HEK293 (cell line): ENCODE results near the gene NEO1.

Experiments
- GFI1B ChIP-seq: fragments of 450-650 bp; formaldehyde crosslinking; IDR thresholded peaks from 2 replicates; pipeline ENCODE4 v1.5.1; 2016; ENCODE audit warnings: missing biosample characterization, missing genetic modification characterization
- HOXA7 ChIP-seq: sonication (generic); formaldehyde crosslinking; IDR thresholded peaks from 2 replicates; pipeline ENCODE4 v1.8.1; 2022; ENCODE audit warnings: missing genetic modification reagents, borderline replicate concordance
- IKZF3 ChIP-seq: fragments of 450-650 bp; IDR thresholded peaks from 2 replicates; pipeline ENCODE4 v1.5.0; 2018; ENCODE audit warnings: missing biosample characterization, mild to moderate bottlenecking, missing genetic modification characterization, moderate library complexity
- KLF1 ChIP-seq: fragments of 450-650 bp; formaldehyde crosslinking; IDR thresholded peaks from 2 replicates; pipeline ENCODE4 v1.5.1; 2016; ENCODE audit warnings: missing biosample characterization, missing genetic modification characterization
- KLF9 ChIP-seq: fragments of 450-650 bp; formaldehyde crosslinking; IDR thresholded peaks from 2 replicates; pipeline ENCODE4 v1.5.1; 2016; ENCODE audit warnings: missing biosample characterization, missing genetic modification characterization, low read depth
- SALL2 ChIP-seq: fragments of 450-650 bp; formaldehyde crosslinking; IDR thresholded peaks from 2 replicates; pipeline ENCODE4 v1.5.0; 2017; ENCODE audit warnings: missing biosample characterization, mild to moderate bottlenecking, missing genetic modification characterization, borderline replicate concordance
- ZBTB20 ChIP-seq: fragments of 450-650 bp; formaldehyde crosslinking; IDR thresholded peaks from 2 replicates; pipeline ENCODE4 v1.5.1; 2016; ENCODE audit warnings: missing biosample characterization, missing genetic modification characterization
- ZBTB44 ChIP-seq: fragments of 450-650 bp; IDR thresholded peaks from 2 replicates; pipeline ENCODE4 v1.5.1; 2018; ENCODE audit warnings: missing biosample characterization, mild to moderate bottlenecking, missing genetic modification characterization
- ZEB2 ChIP-seq: fragments of 450-650 bp; formaldehyde crosslinking; IDR thresholded peaks from 2 replicates; pipeline ENCODE4 v1.5.1; 2016; ENCODE audit warnings: missing biosample characterization, missing genetic modification characterization
- ZFHX2 ChIP-seq: fragments of 450-650 bp; formaldehyde crosslinking; conservative IDR thresholded peaks from 2 replicates; pipeline ENCODE4 v1.5.1; 2016; ENCODE audit warnings: missing biosample characterization, missing genetic modification characterization
- ZFP37 ChIP-seq: fragments of 450-650 bp; formaldehyde crosslinking; IDR thresholded peaks from 2 replicates; pipeline ENCODE4 v1.5.1; 2016; ENCODE audit warnings: missing biosample characterization, missing genetic modification characterization
- ZNF121 ChIP-seq: fragments of 450-650 bp; formaldehyde crosslinking; IDR thresholded peaks from 2 replicates; pipeline ENCODE4 v1.5.1; 2016; ENCODE audit warnings: missing biosample characterization, missing genetic modification characterization
- ZNF133 ChIP-seq: fragments of 450-650 bp; formaldehyde crosslinking; IDR thresholded peaks from 2 replicates; pipeline ENCODE4 v1.5.1; 2016; ENCODE audit warnings: missing biosample characterization, missing genetic modification characterization
- ZNF155 ChIP-seq: fragments of 450-650 bp; formaldehyde crosslinking; IDR thresholded peaks from 2 replicates; pipeline ENCODE4 v1.5.1; 2016; ENCODE audit warnings: missing biosample characterization, missing genetic modification characterization
- ZNF174 ChIP-seq: fragments of 450-650 bp; formaldehyde crosslinking; IDR thresholded peaks from 2 replicates; pipeline ENCODE4 v1.5.0; 2017; ENCODE audit warnings: missing biosample characterization, mild to moderate bottlenecking, missing genetic modification characterization
- ZNF221 ChIP-seq: fragments of 450-650 bp; formaldehyde crosslinking; IDR thresholded peaks from 2 replicates; pipeline ENCODE4 v1.5.1; 2017; ENCODE audit warnings: missing biosample characterization, missing genetic modification characterization, borderline replicate concordance
- ZNF239 ChIP-seq: fragments of 450-650 bp; formaldehyde crosslinking; IDR thresholded peaks from 2 replicates; pipeline ENCODE4 v1.5.1; 2016; ENCODE audit warnings: missing biosample characterization, missing genetic modification characterization
- ZNF274 ChIP-seq, 2 experiments: fragments of 200-500 bp in 1 of 2; fragments of 450-650 bp in 1 of 2; sonication (Bioruptor generic) in 1 of 2; formaldehyde crosslinking in 1 of 2; IDR thresholded peaks; 2 replicates each; pipeline versions ENCODE4 v1.5.1 to v1.6.1; 2014 to 2016; ENCODE audit warnings: borderline replicate concordance in 1 of 2, inconsistent platforms in 1 of 2, low read length in 1 of 2, missing biosample characterization in 1 of 2, missing genetic modification characterization in 1 of 2
- ZNF362 ChIP-seq: fragments of 450-650 bp; formaldehyde crosslinking; IDR thresholded peaks from 2 replicates; pipeline ENCODE4 v1.5.1; 2016; ENCODE audit warnings: missing biosample characterization, missing genetic modification characterization
- ZNF501 ChIP-seq: fragments of 450-650 bp; formaldehyde crosslinking; IDR thresholded peaks from 2 replicates; pipeline ENCODE4 v1.5.1; 2016; ENCODE audit warnings: missing biosample characterization, missing genetic modification characterization
- ZNF561 ChIP-seq: fragments of 450-650 bp; IDR thresholded peaks from 2 replicates; pipeline ENCODE4 v1.5.1; 2018; ENCODE audit warnings: missing biosample characterization, missing genetic modification characterization, borderline replicate concordance
- ZNF596 ChIP-seq: fragments of 450-650 bp; IDR thresholded peaks from 2 replicates; pipeline ENCODE4 v1.5.0; 2018; ENCODE audit warnings: missing biosample characterization, mild to moderate bottlenecking, missing genetic modification characterization, moderate library complexity
- ZNF677 ChIP-seq: fragments of 450-650 bp; IDR thresholded peaks from 2 replicates; pipeline ENCODE4 v1.5.0; 2018; ENCODE audit warnings: missing biosample characterization, mild to moderate bottlenecking, missing genetic modification characterization, moderate library complexity
- ZNF777 ChIP-seq: fragments of 450-650 bp; formaldehyde crosslinking; IDR thresholded peaks from 2 replicates; pipeline ENCODE4 v1.5.1; 2017; ENCODE audit warnings: missing biosample characterization, missing genetic modification characterization, borderline replicate concordance
- ZNF791 ChIP-seq: fragments of 450-650 bp; formaldehyde crosslinking; IDR thresholded peaks from 2 replicates; pipeline ENCODE4 v1.5.1; 2016; ENCODE audit warnings: missing biosample characterization, missing genetic modification characterization
- ZNF792 ChIP-seq: fragments of 450-650 bp; formaldehyde crosslinking; IDR thresholded peaks from 2 replicates; pipeline ENCODE4 v1.5.1; 2016; ENCODE audit warnings: missing biosample characterization, missing genetic modification characterization
- ZNF837 ChIP-seq: fragments of 450-650 bp; formaldehyde crosslinking; IDR thresholded peaks from 2 replicates; pipeline ENCODE4 v1.5.1; 2016; ENCODE audit warnings: missing biosample characterization, missing genetic modification characterization
- ZSCAN30 ChIP-seq: fragments of 450-650 bp; IDR thresholded peaks from 2 replicates; pipeline ENCODE4 v1.5.1; 2018; ENCODE audit warnings: missing biosample characterization, mild to moderate bottlenecking, missing genetic modification characterization, moderate library complexity
- TF ChIP-seq, protein P1 (sequence below): fragments of 450-650 bp; formaldehyde crosslinking; conservative IDR thresholded peaks from 2 replicates; pipeline ENCODE4 v1.5.1; 2016; ENCODE audit warnings: low read depth, missing biosample characterization, missing genetic modification characterization
- TF ChIP-seq, protein P2 (sequence below): fragments of 450-650 bp; formaldehyde crosslinking; IDR thresholded peaks from 2 replicates; pipeline ENCODE4 v1.5.1; 2016; ENCODE audit warnings: missing biosample characterization, missing genetic modification characterization
- TF ChIP-seq, protein P3 (sequence below): fragments of 450-650 bp; formaldehyde crosslinking; IDR thresholded peaks from 2 replicates; pipeline ENCODE4 v1.5.1; 2016; ENCODE audit warnings: missing biosample characterization, missing genetic modification characterization
- TF ChIP-seq, protein P4 (sequence below): fragments of 450-650 bp; formaldehyde crosslinking; IDR thresholded peaks from 2 replicates; pipeline ENCODE4 v1.5.1; 2016; ENCODE audit warnings: missing biosample characterization, missing genetic modification characterization

NEO1 gene

DNA sequence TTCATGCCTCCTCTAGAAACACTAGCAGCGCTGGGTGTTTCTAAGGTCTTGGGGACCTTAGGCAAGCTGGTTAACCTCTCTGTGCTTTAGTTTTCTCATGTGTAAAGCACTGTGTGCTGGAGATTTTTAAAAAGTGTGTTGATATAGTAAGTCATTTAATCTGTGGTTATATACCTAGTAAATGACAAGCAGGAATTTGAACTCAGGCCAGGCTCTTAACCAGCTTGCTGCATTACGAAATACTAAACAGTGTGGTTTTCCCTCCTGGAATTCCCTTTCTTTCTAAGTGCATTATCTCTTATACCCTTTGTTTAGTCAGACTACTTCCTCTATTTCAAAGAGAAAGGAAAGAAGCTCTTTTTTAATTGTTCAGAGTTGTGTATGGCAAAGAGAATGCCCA, 26.5 kb downstream of the NEO1 start (continued):
- TF ChIP-seq, protein P1, sequence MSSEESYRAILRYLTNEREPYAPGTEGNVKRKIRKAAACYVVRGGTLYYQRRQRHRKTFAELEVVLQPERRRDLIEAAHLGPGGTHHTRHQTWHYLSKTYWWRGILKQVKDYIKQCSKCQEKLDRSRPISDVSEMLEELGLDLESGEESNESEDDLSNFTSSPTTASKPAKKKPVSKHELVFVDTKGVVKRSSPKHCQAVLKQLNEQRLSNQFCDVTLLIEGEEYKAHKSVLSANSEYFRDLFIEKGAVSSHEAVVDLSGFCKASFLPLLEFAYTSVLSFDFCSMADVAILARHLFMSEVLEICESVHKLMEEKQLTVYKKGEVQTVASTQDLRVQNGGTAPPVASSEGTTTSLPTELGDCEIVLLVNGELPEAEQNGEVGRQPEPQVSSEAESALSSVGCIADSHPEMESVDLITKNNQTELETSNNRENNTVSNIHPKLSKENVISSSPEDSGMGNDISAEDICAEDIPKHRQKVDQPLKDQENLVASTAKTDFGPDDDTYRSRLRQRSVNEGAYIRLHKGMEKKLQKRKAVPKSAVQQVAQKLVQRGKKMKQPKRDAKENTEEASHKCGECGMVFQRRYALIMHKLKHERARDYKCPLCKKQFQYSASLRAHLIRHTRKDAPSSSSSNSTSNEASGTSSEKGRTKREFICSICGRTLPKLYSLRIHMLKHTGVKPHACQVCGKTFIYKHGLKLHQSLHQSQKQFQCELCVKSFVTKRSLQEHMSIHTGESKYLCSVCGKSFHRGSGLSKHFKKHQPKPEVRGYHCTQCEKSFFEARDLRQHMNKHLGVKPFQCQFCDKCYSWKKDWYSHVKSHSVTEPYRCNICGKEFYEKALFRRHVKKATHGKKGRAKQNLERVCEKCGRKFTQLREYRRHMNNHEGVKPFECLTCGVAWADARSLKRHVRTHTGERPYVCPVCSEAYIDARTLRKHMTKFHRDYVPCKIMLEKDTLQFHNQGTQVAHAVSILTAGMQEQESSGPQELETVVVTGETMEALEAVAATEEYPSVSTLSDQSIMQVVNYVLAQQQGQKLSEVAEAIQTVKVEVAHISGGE (tag by site-specific recombination) = no peak
- TF ChIP-seq ZNF221 (no peak), ZNF677 (no peak), ZNF121 (tag by site-specific recombination) (no peak), ZNF274 (IDR thresholded peaks at IDR 0.05; ENCODE audit: low read length) (no peak), ZNF274 (tag by site-specific recombination; IDR thresholded peaks at IDR 0.05; ENCODE audit: borderline replicate concordance) (no peak), ZNF792 (tag by site-specific recombination) (no peak), ZFHX2 (tag by site-specific recombination) (no peak), ZNF239 (tag by site-specific recombination) (no peak), ZNF174 (tag by site-specific recombination) (no peak), ZSCAN30 (tag by site-specific recombination) (no peak), SALL2 (tag by site-specific recombination) (no peak), ZNF596 (tag by site-specific recombination) (no peak), ZNF561 (tag by site-specific recombination) (no peak), KLF9 (no peak), GFI1B (tag by site-specific recombination) (no peak), ZNF501 (tag by site-specific recombination) (no peak), ZNF362 (tag by site-specific recombination) (no peak), KLF1 (tag by site-specific recombination) (no peak), ZNF155 (tag by site-specific recombination) (no peak), ZNF791 (tag by site-specific recombination) (no peak), ZNF777 (tag by site-specific recombination) (no peak), ZBTB20 (tag by site-specific recombination) (no peak), ZEB2 (tag by site-specific recombination) (peak; percentile 29; the same call in 1 of the 2 replicates), IKZF3 (tag by site-specific recombination) (peak; percentile 69; the same call in 1 of the 2 replicates), ZNF133 (no peak), ZNF837 (tag by site-specific recombination) (no peak), HOXA7 (no peak), ZFP37 (tag by site-specific recombination) (no peak), ZBTB44 (tag by site-specific recombination) (0 out of 2 replicates have a peak, but pooled peaks have one; percentile 20)
- TF ChIP-seq, protein P2, sequence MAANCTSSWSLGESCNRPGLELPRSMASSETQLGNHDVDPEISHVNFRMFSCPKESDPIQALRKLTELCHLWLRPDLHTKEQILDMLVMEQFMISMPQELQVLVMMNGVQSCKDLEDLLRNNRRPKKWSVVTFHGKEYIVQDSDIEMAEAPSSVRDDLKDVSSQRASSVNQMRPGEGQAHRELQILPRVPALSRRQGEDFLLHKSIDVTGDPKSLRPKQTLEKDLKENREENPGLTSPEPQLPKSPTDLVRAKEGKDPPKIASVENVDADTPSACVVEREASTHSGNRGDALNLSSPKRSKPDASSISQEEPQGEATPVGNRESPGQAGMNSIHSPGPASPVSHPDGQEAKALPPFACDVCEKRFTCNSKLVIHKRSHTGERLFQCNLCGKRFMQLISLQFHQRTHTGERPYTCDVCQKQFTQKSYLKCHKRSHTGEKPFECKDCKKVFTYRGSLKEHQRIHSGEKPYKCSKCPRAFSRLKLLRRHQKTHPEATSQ (tag by site-specific recombination) = no peak
- TF ChIP-seq, protein P3, sequence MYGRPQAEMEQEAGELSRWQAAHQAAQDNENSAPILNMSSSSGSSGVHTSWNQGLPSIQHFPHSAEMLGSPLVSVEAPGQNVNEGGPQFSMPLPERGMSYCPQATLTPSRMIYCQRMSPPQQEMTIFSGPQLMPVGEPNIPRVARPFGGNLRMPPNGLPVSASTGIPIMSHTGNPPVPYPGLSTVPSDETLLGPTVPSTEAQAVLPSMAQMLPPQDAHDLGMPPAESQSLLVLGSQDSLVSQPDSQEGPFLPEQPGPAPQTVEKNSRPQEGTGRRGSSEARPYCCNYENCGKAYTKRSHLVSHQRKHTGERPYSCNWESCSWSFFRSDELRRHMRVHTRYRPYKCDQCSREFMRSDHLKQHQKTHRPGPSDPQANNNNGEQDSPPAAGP = no peak
- TF ChIP-seq, protein P4, sequence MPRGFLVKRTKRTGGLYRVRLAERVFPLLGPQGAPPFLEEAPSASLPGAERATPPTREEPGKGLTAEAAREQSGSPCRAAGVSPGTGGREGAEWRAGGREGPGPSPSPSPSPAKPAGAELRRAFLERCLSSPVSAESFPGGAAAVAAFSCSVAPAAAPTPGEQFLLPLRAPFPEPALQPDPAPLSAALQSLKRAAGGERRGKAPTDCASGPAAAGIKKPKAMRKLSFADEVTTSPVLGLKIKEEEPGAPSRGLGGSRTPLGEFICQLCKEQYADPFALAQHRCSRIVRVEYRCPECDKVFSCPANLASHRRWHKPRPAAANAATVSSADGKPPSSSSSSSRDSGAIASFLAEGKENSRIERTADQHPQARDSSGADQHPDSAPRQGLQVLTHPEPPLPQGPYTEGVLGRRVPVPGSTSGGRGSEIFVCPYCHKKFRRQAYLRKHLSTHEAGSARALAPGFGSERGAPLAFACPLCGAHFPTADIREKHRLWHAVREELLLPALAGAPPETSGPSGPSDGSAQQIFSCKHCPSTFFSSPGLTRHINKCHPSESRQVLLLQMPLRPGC (tag by site-specific recombination) = peak; percentile 66; the same call in 1 of the 2 replicates
